Stomach (tissue), 9 donors: ENCODE measurements around the gene ABCA3. TPM values are rescaled to one million over a fixed set of nuclear protein-coding genes. Genes with fewer than 3 reads are reported as not detected.

Experiments
- DNase-seq, 2 donors: peaks; one replicate each; pipeline versions ENCODE4 v3.0.0 to v3.0.0-alpha.2; 2013 to 2019
- H3K27ac ChIP-seq, 5 donors: fragments of 200-600 bp in 4 of 5; sonication (generic) in 4 of 5; one replicate each; pipeline ENCODE4 v1.5.1; 2013 to 2019; ENCODE audit warnings: mild to moderate bottlenecking in 1 of 5, moderate library complexity in 1 of 5
- H3K27me3 ChIP-seq, 3 donors: fragments of 200-600 bp; sonication (generic); one replicate each; pipeline ENCODE4 v1.5.1; 2017 to 2019; ENCODE audit warnings: mixed run types in 1 of 3
- H3K36me3 ChIP-seq, 4 donors: fragments of 200-600 bp; sonication (generic); 1 replicate in 3 of 4; 2 replicates in 1 of 4; pipeline ENCODE4 v1.5.1; 2016 to 2019
- H3K4me1 ChIP-seq, 4 donors: fragments of 200-600 bp; sonication (generic); one replicate each; pipeline ENCODE4 v1.5.1; 2016 to 2019
- H3K4me3 ChIP-seq, 4 donors: fragments of 200-600 bp; sonication (generic) in 3 of 4; one replicate each; pipeline ENCODE4 v1.5.1; 2016 to 2019; ENCODE audit warnings: mild to moderate bottlenecking in 1 of 4
- H3K9me3 ChIP-seq, 4 donors: fragments of 200-600 bp; sonication (generic); one replicate each; pipeline ENCODE4 v1.5.1; 2016 to 2019
- CTCF ChIP-seq, 7 experiments: fragments of 450-650 bp in 4 of 7; fragments of 200-600 bp in 3 of 7; sonication (generic) in 3 of 7; IDR thresholded peaks; one replicate each; pipeline ENCODE4 v1.5.1; 2016 to 2019; ENCODE audit warnings: antibody characterized with exemption in 7 of 7, control low read depth in 2 of 7, mild to moderate bottlenecking in 1 of 7
- EP300 ChIP-seq: sonication (generic); formaldehyde crosslinking; IDR thresholded peaks from one replicate; pipeline ENCODE4 v1.6.1; 2017; ENCODE audit warnings: antibody characterized with exemption
- POLR2A ChIP-seq, 4 donors: fragments of 450-650 bp; IDR thresholded peaks; one replicate each; pipeline ENCODE4 v1.6.1; 2016; ENCODE audit warnings: antibody characterized with exemption in 4 of 4, control low read depth in 2 of 4, mild to moderate bottlenecking in 1 of 4, moderate library complexity in 1 of 4
- POLR2AphosphoS5 ChIP-seq, 3 donors: sonication (generic); formaldehyde crosslinking; IDR thresholded peaks; one replicate each; pipeline ENCODE4 v1.6.1; 2016; ENCODE audit warnings: antibody characterized with exemption in 3 of 3
- WGBS, 5 donors: extraction: QIAGEN DNeasy Blood & Tissue Kit in 3 of 5; methylation state at CpG; one replicate each; pipeline versions ENCODE4 v1.1.5 to v1.1.7; 2013 to 2018; 5-methylcytosine and 5-hydroxymethylcytosine counted together
- intact Hi-C: fragments of 100-400 bp; cut with DNase I; formaldehyde crosslinking; loops from one replicate; pipeline ENCODE4 v1.15.1; 2023; ENCODE audit warnings: low total_unique reads
- polyA plus RNA-seq, 3 donors: library from polyadenylated mRNA; stranded (reverse); fragments of 200-250 nt; gene quantifications; one replicate each; pipeline ENCODE4 v1.2.3, GENCODE V29; 2013
- total RNA-seq, 5 donors: library from RNA; depleted of rRNA; stranded (reverse); fragments of >200 nt; gene quantifications; one replicate each; pipeline versions ENCODE4 v1.1.0 to v1.2.3, GENCODE V29; 2014 to 2016
- donor health status: healthy with polysubstance abuse.
- donor health status: Bipolar disorder and iron deficiency.
- donor health status: healthy.

The ABCA3 gene
- total and polyA plus RNA-seq, 8 donors: 0.61 to 39.3 (median 3.9) TPM

GRCh38 chr16:2284001-2284770 is 56.3 kb downstream of the ABCA3 start:
- Histone ChIP-seq H3K9me3 (no peaks in the 10 kb centered on the region), H3K4me1 (no peaks in the 10 kb centered on the region), H3K27ac (no peak overlapping the region), H3K36me3 (peaks cover 1 to 79% (median 47%) of the 10 kb centered on the region in 4 donors), H3K27me3 (no peaks in the 10 kb centered on the region), H3K4me3 (no peak overlapping the region)
- intact Hi-C loops: no loop called here
- DNase-seq: peak in 1 of 2 donors; percentile 0
- WGBS, 5 donors: 85 to 91% (median 89%) methylated on average over 34 to 37 of the region's 37 CpGs
- TF ChIP-seq POLR2AphosphoS5 (IDR thresholded peaks at IDR 0.05): no peak
- no peak for TF ChIP-seq EP300
- no peak for TF ChIP-seq CTCF (IDR thresholded peaks at IDR 0.05)
- no peak for TF ChIP-seq POLR2A (IDR thresholded peaks at IDR 0.05)

GRCh38 chr16:2282866-2283555 is 57.5 kb downstream of the ABCA3 start:
- Histone ChIP-seq H3K27me3 (no peaks in the 10 kb centered on the region), H3K4me1 (no peaks in the 10 kb centered on the region), H3K9me3 (no peaks in the 10 kb centered on the region), H3K27ac (no peak overlapping the region), H3K4me3 (no peak overlapping the region), H3K36me3 (peaks cover 0 to 77% (median 44%) of the 10 kb centered on the region in 4 donors)
- intact Hi-C loops: no loop called here
- no peak for TF ChIP-seq POLR2AphosphoS5 (IDR thresholded peaks at IDR 0.05)
- TF ChIP-seq POLR2A (IDR thresholded peaks at IDR 0.05): no peak
- TF ChIP-seq CTCF (IDR thresholded peaks at IDR 0.05): no peak
- no peak for TF ChIP-seq EP300
- 81 to 89% (median 88%) methylated on average over 19 to 26 of the region's 26 CpGs for WGBS, 5 donors
- DNase-seq: peak in 1 of 2 donors; percentile 8

- no peak for TF ChIP-seq CTCF (IDR thresholded peaks at IDR 0.05)
- no peak for TF ChIP-seq POLR2A (IDR thresholded peaks at IDR 0.05)
- TF ChIP-seq POLR2AphosphoS5 (IDR thresholded peaks at IDR 0.05): no peak
- TF ChIP-seq EP300: no peak
- H3K4me1 ChIP-seq: no peaks in the 10 kb centered on the region
- no peak overlapping the region for H3K4me3 ChIP-seq
- H3K27ac ChIP-seq: no peak overlapping the region
- no peaks in the 10 kb centered on the region for H3K9me3 ChIP-seq
- peaks cover 0 to 77% (median 48%) of the 10 kb centered on the region in 4 donors for H3K36me3 ChIP-seq
- no peak for DNase-seq
- intact Hi-C loops: no loop called here
- no peaks in the 10 kb centered on the region for H3K27me3 ChIP-seq
- WGBS, 5 donors: 41 to 64% (median 58%) methylated on average over 5 of the region's 5 CpGs
Observed at GRCh38 chr16:2282262-2282661, 58.3 kb downstream of the ABCA3 start.

GRCh38 chr16:2280981-2281542 is 59.5 kb downstream of the ABCA3 start:
- WGBS, 5 donors: 77 to 85% (median 80%) methylated on average over 18 to 24 of the region's 24 CpGs
- intact Hi-C loops: no loop called here

More at GRCh38 chr16:2280981-2281542, 59.5 kb downstream of the ABCA3 start:
- DNase-seq: peak in 1 of 2 donors; percentile 2
- TF ChIP-seq CTCF (IDR thresholded peaks at IDR 0.05) (no peak), EP300 (no peak), POLR2A (IDR thresholded peaks at IDR 0.05) (no peak), POLR2AphosphoS5 (IDR thresholded peaks at IDR 0.05) (no peak)
- Histone ChIP-seq H3K9me3 (no peaks in the 10 kb centered on the region), H3K4me3 (no peak overlapping the region), H3K36me3 (peaks cover 0 to 66% (median 45%) of the 10 kb centered on the region in 4 donors), H3K27ac (no peak overlapping the region), H3K27me3 (no peaks in the 10 kb centered on the region), H3K4me1 (no peaks in the 10 kb centered on the region)
